ENCODE measurements around the gene PROS1. TPM values are rescaled to one million over a fixed set of nuclear protein-coding genes. Genes with fewer than 3 reads are reported as not detected.
A peak's percentile ranks its signal among the peaks of the same experiment; 100 is the strongest.

The PROS1 gene
- total and polyA plus RNA-seq, 2 donors (not counting 1 experiment from before 2014, with no cell fraction given) = 30.2 to 33.0 TPM

DNA sequence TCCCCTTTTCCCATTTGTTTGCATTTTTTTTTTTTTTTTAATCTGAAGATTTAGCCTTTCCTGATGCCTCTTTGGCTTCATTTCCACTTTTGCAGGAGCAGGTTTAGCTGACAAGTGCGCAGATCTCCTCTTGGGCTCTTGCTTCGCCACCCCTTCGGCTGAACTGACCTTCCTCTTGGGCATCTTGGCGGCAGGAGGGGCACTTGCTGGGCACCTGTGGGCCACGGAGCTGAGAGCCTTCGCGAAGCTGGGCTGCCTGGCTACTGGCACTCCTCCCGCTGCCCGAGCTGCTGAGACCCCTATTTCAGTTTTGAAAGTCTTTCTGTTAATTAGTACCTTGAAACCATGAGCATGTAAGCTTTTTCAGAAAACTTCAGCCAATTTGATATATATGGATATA lies 15.1 kb upstream of the PROS1 start:
- no peak overlapping the region for H3K27ac ChIP-seq (ENCODE audit: insufficient read depth, low read length)
- H4K20me1 ChIP-seq (ENCODE audit: control insufficient read depth, extremely low read depth, insufficient read depth, low read length) = no peaks in the 10 kb centered on the region
- no peaks in the 10 kb centered on the region for H3K36me3 ChIP-seq (ENCODE audit: control insufficient read depth, insufficient read depth, low read length)
- H2AFZ ChIP-seq (ENCODE audit: low read length) = no peak overlapping the region
- no peaks in the 10 kb centered on the region for H3K79me2 ChIP-seq (ENCODE audit: control insufficient read depth, insufficient read depth, low read length)
- TF ChIP-seq, protein P1, sequence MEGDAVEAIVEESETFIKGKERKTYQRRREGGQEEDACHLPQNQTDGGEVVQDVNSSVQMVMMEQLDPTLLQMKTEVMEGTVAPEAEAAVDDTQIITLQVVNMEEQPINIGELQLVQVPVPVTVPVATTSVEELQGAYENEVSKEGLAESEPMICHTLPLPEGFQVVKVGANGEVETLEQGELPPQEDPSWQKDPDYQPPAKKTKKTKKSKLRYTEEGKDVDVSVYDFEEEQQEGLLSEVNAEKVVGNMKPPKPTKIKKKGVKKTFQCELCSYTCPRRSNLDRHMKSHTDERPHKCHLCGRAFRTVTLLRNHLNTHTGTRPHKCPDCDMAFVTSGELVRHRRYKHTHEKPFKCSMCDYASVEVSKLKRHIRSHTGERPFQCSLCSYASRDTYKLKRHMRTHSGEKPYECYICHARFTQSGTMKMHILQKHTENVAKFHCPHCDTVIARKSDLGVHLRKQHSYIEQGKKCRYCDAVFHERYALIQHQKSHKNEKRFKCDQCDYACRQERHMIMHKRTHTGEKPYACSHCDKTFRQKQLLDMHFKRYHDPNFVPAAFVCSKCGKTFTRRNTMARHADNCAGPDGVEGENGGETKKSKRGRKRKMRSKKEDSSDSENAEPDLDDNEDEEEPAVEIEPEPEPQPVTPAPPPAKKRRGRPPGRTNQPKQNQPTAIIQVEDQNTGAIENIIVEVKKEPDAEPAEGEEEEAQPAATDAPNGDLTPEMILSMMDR (conservative IDR thresholded peaks at IDR 0.05 in 1 of 2, IDR thresholded peaks at IDR 0.05 in 1 of 2; ENCODE audit: low read depth in 1 of 2, low read length in 2 of 2) = no peak
- TF ChIP-seq EZH2 (IDR thresholded peaks at IDR 0.05; ENCODE audit: low read length, missing control alignments) = no peak
- no peak for DNase-seq (ENCODE audit: low read depth in 2 of 2)
- no peak overlapping the region for H3K4me2 ChIP-seq (ENCODE audit: extremely low read depth, insufficient read depth, low read length)
- H3K4me1 ChIP-seq (ENCODE audit: control insufficient read depth, extremely low read depth, insufficient read depth, low read length) = no peaks in the 10 kb centered on the region
- no peak overlapping the region for H3K9ac ChIP-seq (ENCODE audit: insufficient read depth, low read length)
- no peak overlapping the region for H3K4me3 ChIP-seq (replicated peaks in 1 of 4; ENCODE audit: control extremely low read depth in 1 of 4, insufficient read depth in 1 of 4, low read depth in 3 of 4, low read length in 4 of 4)
- H3K9me3 ChIP-seq (ENCODE audit: control insufficient read depth, insufficient read depth, low read depth, low read length) = no peaks in the 10 kb centered on the region
- no peaks in the 10 kb centered on the region for H3K27me3 ChIP-seq (ENCODE audit: control insufficient read depth, insufficient read depth, low read length)

DNA sequence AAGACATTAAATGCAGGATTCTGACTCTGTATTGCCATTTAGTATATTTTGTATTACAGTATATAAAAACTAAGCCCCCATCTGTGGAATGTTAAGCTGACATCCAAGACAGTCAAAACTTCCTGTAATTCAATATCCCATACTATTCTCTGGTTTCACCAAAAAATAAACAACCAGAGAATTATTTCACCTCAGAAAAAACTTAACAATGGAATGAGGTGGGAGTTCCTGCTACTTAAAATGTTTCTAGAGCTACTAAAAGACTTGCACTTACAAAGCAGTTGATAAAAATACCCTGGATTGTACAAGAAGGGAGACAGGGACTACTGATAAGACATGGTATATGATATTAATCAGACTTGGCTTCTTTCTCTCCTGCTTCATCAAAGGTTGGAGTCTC lies 14.6 kb upstream of the PROS1 start:
- DNase-seq (ENCODE audit: low read depth in 2 of 2) = peak; percentile 11 to 65
- no peak overlapping the region for H3K27ac ChIP-seq (ENCODE audit: insufficient read depth, low read length)

DNA sequence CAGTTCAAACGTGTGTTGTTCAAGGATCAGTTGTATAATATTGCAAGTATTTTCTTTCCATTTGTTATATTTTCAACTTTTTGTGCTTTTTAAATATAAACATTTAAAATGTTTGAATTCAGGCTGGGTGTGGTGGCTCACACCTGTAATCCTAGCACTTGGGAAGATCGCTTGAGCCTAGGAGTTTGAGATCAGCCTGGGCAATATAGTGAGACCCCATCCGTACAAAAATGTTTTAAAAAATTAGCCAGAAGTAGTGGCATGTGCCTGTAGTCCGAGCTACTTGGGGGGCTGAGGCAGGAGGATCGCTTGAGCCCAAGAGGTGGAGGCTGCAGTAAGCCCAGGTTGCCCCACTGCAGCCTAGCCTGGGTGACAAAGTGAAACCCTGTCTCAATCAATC lies 10.9 kb upstream of the PROS1 start:
- Histone ChIP-seq H3K36me3 (ENCODE audit: control insufficient read depth, insufficient read depth, low read length) (no peaks in the 10 kb centered on the region), H3K4me2 (ENCODE audit: extremely low read depth, insufficient read depth, low read length) (no peak overlapping the region), H3K4me1 (ENCODE audit: control insufficient read depth, extremely low read depth, insufficient read depth, low read length) (no peaks in the 10 kb centered on the region), H3K9ac (ENCODE audit: insufficient read depth, low read length) (no peak overlapping the region), H3K4me3 (replicated peaks in 1 of 4; ENCODE audit: control extremely low read depth in 1 of 4, insufficient read depth in 1 of 4, low read depth in 3 of 4, low read length in 4 of 4) (no peak overlapping the region), H3K27ac (ENCODE audit: insufficient read depth, low read length) (no peak overlapping the region), H3K27me3 (ENCODE audit: control insufficient read depth, insufficient read depth, low read length) (no peaks in the 10 kb centered on the region), H2AFZ (ENCODE audit: low read length) (no peak overlapping the region), H3K79me2 (ENCODE audit: control insufficient read depth, insufficient read depth, low read length) (peaks cover 13% of the 10 kb centered on the region), H4K20me1 (ENCODE audit: control insufficient read depth, extremely low read depth, insufficient read depth, low read length) (no peaks in the 10 kb centered on the region), H3K9me3 (ENCODE audit: control insufficient read depth, insufficient read depth, low read depth, low read length) (no peaks in the 10 kb centered on the region)
- TF ChIP-seq EZH2 (IDR thresholded peaks at IDR 0.05; ENCODE audit: low read length, missing control alignments) = no peak
- TF ChIP-seq, protein P1 (conservative IDR thresholded peaks at IDR 0.05 in 1 of 2, IDR thresholded peaks at IDR 0.05 in 1 of 2; ENCODE audit: low read depth in 1 of 2, low read length in 2 of 2) = no peak
- DNase-seq (ENCODE audit: low read depth in 2 of 2) = no peak

More for the DNA sequence above, 14.6 kb upstream of the PROS1 start:
- H3K27me3 ChIP-seq (ENCODE audit: control insufficient read depth, insufficient read depth, low read length) = no peaks in the 10 kb centered on the region
- TF ChIP-seq, protein P1 (conservative IDR thresholded peaks at IDR 0.05 in 1 of 2, IDR thresholded peaks at IDR 0.05 in 1 of 2; ENCODE audit: low read depth in 1 of 2, low read length in 2 of 2) = no peak
- no peak for TF ChIP-seq EZH2 (IDR thresholded peaks at IDR 0.05; ENCODE audit: low read length, missing control alignments)
- H3K79me2 ChIP-seq (ENCODE audit: control insufficient read depth, insufficient read depth, low read length) = no peaks in the 10 kb centered on the region
- H3K4me3 ChIP-seq (replicated peaks in 1 of 4; ENCODE audit: control extremely low read depth in 1 of 4, insufficient read depth in 1 of 4, low read depth in 3 of 4, low read length in 4 of 4) = no peak overlapping the region
- no peaks in the 10 kb centered on the region for H3K9me3 ChIP-seq (ENCODE audit: control insufficient read depth, insufficient read depth, low read depth, low read length)
- no peaks in the 10 kb centered on the region for H4K20me1 ChIP-seq (ENCODE audit: control insufficient read depth, extremely low read depth, insufficient read depth, low read length)
- H3K4me2 ChIP-seq (ENCODE audit: extremely low read depth, insufficient read depth, low read length) = no peak overlapping the region
- H3K9ac ChIP-seq (ENCODE audit: insufficient read depth, low read length) = no peak overlapping the region
- H3K36me3 ChIP-seq (ENCODE audit: control insufficient read depth, insufficient read depth, low read length) = no peaks in the 10 kb centered on the region
- no peaks in the 10 kb centered on the region for H3K4me1 ChIP-seq (ENCODE audit: control insufficient read depth, extremely low read depth, insufficient read depth, low read length)
- H2AFZ ChIP-seq (ENCODE audit: low read length) = no peak overlapping the region

All from fibroblast of lung (primary cell).